ENCODE data around the gene DNAH8.

DNAH8 gene

GRCh38 chr6:38794682-38795081 is 79.6 kb downstream of the DNAH8 start:
- no peak for TF ChIP-seq CTCF (IDR thresholded peaks at IDR 0.05)

- no peak for TF ChIP-seq CTCF (IDR thresholded peaks at IDR 0.05)
These were observed 80.9 kb downstream of the DNAH8 start for GRCh38 chr6:38796006-38796405.

GRCh38 chr6:38796850-38797249 is 81.7 kb downstream of the DNAH8 start:
- no peak for TF ChIP-seq CTCF (IDR thresholded peaks at IDR 0.05)

- no peak for TF ChIP-seq CTCF (IDR thresholded peaks at IDR 0.05)
These were observed 82.3 kb downstream of the DNAH8 start for GRCh38 chr6:38797391-38797790.

GRCh38 chr6:38799529-38800184 is 84.5 kb downstream of the DNAH8 start:
- TF ChIP-seq CTCF (IDR thresholded peaks at IDR 0.05): no peak

GRCh38 chr6:38801305-38801704 is 86.2 kb downstream of the DNAH8 start:
- no peak for TF ChIP-seq CTCF (IDR thresholded peaks at IDR 0.05)

- TF ChIP-seq CTCF (IDR thresholded peaks at IDR 0.05): no peak
These were observed 87.4 kb downstream of the DNAH8 start for GRCh38 chr6:38802497-38802896.

- TF ChIP-seq CTCF (IDR thresholded peaks at IDR 0.05): no peak
These were observed 88.0 kb downstream of the DNAH8 start for GRCh38 chr6:38803129-38803528.
